Measurements from ENCODE around the gene FAM50A.

The FAM50A gene

GRCh38 chrX:154459832-154460231, 15.9 kb downstream of the FAM50A start:
- DNase-seq (ENCODE audit: low read depth, low spot score): no peak
- H3K27ac ChIP-seq: no peak overlapping the region

- DNase-seq (ENCODE audit: low read depth, low spot score): no peak
- H3K27ac ChIP-seq: no peak overlapping the region
These were observed 16.4 kb downstream of the FAM50A start for GRCh38 chrX:154460326-154460725.

GRCh38 chrX:154462396-154462795, 18.5 kb downstream of the FAM50A start:
- no peak for DNase-seq (ENCODE audit: low read depth, low spot score)
- no peak overlapping the region for H3K27ac ChIP-seq

DNA sequence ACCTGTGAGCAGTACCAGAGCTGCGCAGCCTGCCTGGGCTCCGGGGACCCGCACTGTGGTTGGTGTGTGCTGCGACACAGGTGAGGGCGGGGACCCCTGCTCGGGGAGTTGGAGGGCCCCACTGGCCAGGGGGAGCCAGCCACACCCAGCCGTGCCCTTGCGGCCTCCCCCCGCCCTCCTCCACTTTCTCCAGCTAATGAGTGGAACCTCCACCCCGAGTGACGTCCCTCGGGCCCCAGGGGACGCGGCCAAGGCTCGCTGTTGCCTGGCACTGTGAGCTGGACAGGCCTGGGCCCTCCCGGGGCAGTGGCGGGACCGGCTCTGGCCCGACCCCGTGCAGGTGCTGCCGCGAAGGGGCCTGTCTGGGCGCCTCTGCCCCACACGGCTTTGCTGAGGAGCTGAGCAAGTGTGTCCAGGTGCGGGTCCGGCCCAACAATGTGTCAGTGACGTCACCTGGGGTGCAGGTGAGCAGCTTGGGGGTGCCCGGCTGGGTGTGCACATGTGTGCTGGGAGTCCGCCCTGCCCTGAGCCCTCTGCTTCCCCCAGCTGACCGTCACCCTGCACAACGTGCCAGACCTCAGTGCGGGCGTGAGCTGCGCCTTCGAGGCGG, 19.8 kb downstream of the FAM50A start:
- DNase-seq (ENCODE audit: low read depth, low spot score): no peak
- no peak overlapping the region for H3K27ac ChIP-seq

DNA sequence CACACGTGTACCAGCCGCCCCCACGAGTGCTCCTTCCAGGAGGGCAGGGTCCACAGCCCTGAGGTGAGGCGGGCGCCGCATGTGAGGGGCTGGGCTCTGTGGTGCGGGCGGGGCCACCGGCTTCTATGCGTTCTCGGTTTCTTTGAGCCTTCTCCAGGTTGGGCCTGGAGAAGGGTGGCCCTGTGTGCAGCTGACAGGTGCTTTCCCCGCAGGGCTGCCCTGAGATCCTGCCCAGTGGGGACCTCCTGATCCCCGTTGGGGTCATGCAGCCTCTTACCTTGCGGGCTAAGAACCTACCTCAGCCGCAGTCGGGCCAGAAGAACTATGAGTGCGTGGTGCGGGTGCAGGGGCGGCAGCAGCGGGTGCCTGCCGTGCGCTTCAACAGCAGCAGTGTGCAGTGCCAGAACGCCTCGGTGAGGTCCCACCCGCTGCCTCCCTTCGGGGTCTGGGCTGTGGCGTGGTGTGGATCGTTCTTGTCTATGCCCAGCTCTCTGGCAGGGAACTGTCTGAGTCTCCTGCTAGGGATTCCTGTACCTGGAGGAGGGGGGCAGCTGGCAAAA, 20.9 kb downstream of the FAM50A start:
- no peak for DNase-seq (ENCODE audit: low read depth, low spot score)
- H3K27ac ChIP-seq: no peak overlapping the region

DNA sequence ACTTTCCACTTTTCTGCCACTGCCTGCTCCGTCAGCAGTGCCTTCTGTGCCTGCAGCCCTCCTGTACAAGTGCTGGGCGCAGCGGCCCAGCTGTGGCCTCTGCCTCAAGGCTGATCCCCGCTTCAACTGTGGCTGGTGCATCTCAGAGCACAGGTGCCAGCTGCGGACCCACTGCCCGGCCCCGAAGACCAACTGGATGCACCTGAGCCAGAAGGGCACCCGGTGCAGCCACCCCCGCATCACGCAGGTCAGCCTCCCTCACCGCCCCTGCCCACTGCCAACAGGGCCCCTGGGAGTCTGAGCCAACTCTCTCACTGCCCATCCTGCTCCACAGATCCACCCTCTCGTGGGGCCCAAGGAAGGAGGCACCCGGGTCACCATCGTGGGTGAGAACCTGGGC, 21.7 kb downstream of the FAM50A start:
- DNase-seq (ENCODE audit: low read depth, low spot score): no peak

DNA sequence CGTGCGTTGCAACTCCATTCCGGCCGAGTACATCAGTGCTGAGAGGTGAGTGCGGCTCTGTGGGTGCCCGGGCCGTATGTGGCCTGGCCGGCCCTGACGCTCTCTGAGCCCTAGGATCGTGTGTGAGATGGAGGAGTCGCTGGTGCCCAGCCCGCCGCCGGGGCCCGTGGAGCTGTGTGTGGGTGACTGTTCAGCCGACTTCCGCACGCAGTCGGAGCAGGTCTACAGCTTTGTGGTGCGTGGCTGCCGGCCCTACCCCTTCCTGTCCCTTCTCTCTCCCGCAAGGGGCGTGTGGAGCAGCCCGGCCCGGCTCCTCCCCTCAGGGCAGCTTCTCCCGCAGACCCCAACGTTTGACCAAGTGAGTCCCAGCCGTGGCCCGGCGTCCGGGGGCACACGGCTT, 22.1 kb downstream of the FAM50A start:
- no peak for DNase-seq (ENCODE audit: low read depth, low spot score)

More for the DNA sequence above, 21.7 kb downstream of the FAM50A start:
- H3K27ac ChIP-seq: no peak overlapping the region

GRCh38 chrX:154466907-154467306, 23.0 kb downstream of the FAM50A start:
- H3K27ac ChIP-seq: no peak overlapping the region
- no peak for DNase-seq (ENCODE audit: low read depth, low spot score)

More for the DNA sequence above, 22.1 kb downstream of the FAM50A start:
- H3K27ac ChIP-seq: no peak overlapping the region

DNA sequence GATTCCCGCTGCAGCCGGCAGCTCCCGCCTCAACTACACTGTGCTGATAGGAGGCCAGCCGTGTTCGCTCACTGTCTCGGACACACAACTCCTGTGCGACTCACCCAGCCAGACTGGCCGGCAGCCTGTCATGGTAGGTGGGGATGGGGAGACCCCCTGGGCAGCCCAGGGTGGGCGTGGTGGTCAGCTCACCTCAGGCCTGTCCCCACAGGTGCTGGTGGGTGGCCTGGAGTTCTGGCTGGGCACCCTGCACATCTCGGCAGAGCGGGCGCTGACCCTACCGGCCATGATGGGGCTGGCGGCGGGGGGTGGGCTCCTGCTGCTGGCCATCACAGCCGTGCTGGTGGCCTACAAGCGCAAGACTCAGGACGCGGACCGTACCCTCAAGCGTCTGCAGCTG, 23.6 kb downstream of the FAM50A start:
- no peak for DNase-seq (ENCODE audit: low read depth, low spot score)

GRCh38 chrX:154468217-154468616, 24.3 kb downstream of the FAM50A start:
- no peak for DNase-seq (ENCODE audit: low read depth, low spot score)
- H3K27ac ChIP-seq: no peak overlapping the region

More for the DNA sequence above, 23.6 kb downstream of the FAM50A start:
- H3K27ac ChIP-seq: no peak overlapping the region

DNA sequence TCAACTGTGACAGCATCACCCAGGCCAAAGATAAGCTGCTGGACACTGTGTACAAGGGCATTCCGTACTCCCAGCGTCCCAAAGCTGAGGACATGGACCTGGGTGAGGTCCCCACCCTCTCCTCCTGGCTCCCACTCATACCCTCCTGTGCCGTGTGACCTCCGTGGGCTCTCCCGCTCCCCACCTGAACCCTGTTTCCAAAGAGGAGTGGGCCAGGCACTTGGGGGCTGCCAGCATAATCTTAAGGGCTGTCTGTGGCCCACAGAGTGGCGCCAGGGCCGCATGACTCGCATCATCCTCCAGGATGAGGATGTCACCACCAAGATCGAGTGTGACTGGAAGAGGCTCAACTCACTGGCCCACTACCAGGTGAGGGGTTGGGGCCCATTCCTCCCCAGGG, 25.2 kb downstream of the FAM50A start:
- DNase-seq (ENCODE audit: low read depth, low spot score): no peak
- no peak overlapping the region for H3K27ac ChIP-seq

- no peak for DNase-seq (ENCODE audit: low read depth, low spot score)
- no peak overlapping the region for H3K27ac ChIP-seq
These were observed 25.9 kb downstream of the FAM50A start for GRCh38 chrX:154469880-154470279.

GRCh38 chrX:154470434-154470833, 26.5 kb downstream of the FAM50A start:
- no peak overlapping the region for H3K27ac ChIP-seq
- no peak for DNase-seq (ENCODE audit: low read depth, low spot score)

DNA sequence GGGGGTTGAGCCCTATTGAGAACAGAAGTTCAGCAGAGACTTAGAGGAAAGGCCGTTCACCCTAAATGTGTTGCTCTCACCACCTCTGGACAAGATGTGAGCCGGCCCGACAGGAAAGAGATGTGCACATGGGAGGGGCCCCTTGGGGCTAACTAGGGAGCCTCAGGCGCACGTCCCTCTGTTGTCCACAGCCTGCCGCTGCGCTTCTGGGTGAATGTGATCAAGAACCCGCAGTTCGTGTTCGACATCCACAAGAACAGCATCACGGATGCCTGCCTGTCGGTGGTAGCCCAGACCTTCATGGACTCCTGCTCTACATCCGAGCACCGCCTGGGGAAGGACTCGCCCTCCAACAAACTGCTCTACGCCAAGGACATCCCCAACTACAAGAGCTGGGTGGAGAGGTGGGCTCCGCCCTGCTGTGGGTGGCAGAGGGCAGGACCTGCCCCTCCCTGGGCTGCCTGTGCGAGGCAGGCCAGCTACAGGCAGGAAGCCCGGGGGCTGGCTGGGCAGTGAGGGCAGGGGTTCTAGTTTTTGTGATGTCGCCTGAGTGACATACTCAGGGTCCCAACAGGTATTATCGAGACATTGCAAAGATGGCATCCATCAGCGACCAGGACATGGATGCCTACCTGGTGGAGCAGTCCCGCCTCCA, 27.1 kb downstream of the FAM50A start:
- no peak overlapping the region for H3K27ac ChIP-seq
- no peak for DNase-seq (ENCODE audit: low read depth, low spot score)

DNA sequence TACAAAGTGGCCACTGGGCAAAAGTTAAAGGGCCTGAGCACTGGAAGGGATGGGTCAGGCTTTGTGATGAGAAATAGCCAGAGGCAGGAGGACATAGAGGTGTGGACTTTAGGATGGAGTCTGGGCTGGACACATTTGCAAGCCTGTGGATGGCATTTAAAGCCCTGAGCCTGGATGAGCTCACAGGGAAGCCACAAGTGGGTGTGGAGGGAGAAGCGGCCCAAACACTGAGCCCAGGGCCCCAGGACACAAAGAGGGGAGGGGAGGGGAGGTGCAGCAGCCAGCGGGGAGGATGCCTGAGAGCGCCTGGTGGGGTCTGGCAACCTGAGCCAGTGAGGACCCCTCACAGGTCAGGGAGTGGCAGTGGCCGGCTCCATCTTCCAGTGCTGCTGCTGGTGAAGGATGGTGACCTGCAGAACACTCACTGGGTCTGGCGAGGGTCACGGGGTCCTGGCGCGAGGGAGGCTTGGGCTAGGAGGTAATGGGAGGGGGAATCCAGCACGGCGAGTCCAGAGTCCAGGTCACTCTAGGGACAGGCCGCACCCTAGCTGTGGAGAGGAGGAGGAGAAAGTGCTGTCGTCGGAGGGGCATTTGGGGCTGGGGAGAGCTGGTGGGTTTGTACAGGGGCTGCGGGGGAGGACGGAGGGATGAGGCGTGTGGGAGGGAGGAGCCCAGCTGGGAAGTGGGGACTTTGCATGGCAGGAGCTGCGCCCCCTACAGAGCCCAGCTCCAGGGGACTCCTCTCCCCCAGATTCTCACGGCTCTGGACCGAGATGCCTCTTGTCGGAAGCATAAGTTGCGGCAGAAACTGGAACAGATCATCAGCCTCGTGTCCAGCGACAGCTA, 28.1 kb downstream of the FAM50A start:
- DNase-seq (ENCODE audit: low read depth, low spot score): no peak
- no peak overlapping the region for H3K27ac ChIP-seq

- no peak for DNase-seq (ENCODE audit: low read depth, low spot score)
- H3K27ac ChIP-seq: no peak overlapping the region
These were observed 29.0 kb downstream of the FAM50A start for GRCh38 chrX:154472685-154473632.

- H3K27ac ChIP-seq: no peak overlapping the region
- DNase-seq (ENCODE audit: low read depth, low spot score): no peak
These were observed 29.7 kb downstream of the FAM50A start for GRCh38 chrX:154473683-154474082.

DNA sequence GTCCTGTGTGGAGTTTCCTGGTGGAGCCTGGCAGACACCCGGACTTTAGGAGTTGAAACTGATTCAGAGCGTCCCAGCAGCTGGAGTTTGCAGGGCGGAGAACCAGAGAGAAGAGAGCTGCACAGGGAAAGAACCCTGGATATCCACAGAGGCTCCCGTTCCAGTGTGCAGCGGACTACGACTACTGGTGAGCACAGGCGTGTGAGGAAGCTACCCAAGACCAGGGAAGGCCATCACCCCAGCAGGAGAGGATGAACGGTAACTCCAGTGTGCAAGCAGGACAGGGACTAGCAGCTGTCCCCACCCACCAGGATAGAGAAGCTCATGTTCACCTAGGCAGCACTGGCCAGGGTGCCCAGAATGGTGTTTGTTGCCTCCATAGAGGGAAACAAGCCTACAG, 32.9 kb downstream of the FAM50A start:
- DNase-seq (ENCODE audit: low read depth, low spot score): no peak
- no peak overlapping the region for H3K27ac ChIP-seq

DNA sequence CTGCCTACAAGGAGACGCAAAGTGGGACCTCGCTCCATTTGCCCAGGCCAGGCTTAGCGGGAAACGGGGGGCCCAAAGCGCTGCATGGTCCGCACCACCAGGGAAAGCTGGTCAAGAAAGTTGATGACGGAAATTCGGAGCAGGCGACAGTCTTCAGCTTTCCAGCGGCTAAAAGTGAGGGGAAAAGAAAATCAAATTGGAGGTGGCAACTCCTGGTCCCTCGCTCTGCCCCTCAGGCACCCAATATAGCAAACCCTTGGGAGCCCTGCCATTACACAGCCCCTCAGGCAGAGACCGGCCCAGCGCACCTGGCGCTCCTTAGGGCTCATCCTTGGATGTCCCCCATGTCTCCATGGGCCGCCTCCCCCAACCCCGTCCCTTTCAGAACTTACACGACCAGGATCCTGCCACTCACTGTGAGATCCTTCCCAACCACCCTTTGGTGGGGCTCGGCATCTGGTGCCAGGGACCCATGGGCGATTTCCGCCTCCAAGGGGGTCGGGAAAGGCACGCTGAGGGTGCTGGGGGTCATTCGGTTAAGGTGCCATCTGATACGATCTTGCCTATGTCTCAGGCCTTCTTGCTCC, 34.0 kb downstream of the FAM50A start:
- DNase-seq (ENCODE audit: low read depth, low spot score): no peak
- no peak overlapping the region for H3K27ac ChIP-seq

Data from epithelial cell of prostate (primary cell).